GM12891 (cell line): ENCODE results near the gene SDK1.

Experiments used
- DNase-seq: peaks from one replicate; pipeline ENCODE4 v3.0.0; 2011; ENCODE audit warnings: low spot score; ENCODE audit not compliant: insufficient read length
- FAIRE-seq: peaks from 2 replicates; lab custom pipeline; 2011; peaks lifted over from hg19 to GRCh38; lab: Jason Lieb, UNC
- PAX5 ChIP-seq: IDR thresholded peaks from 2 replicates; pipeline ENCODE4 v1.6.1; 2011; ENCODE audit warnings: low read length, moderate library complexity, mild to moderate bottlenecking; ENCODE audit not compliant: insufficient read depth, severe bottlenecking
- POLR2A ChIP-seq: IDR thresholded peaks from 2 replicates; pipeline ENCODE4 v1.6.1; 2011; ENCODE audit warnings: low read depth, low read length, control low read depth
- POLR2AphosphoS5 ChIP-seq: IDR thresholded peaks from 2 replicates; pipeline ENCODE4 v1.6.1; 2011; ENCODE audit warnings: low read depth, low read length, control low read depth
- POU2F2 ChIP-seq: IDR thresholded peaks from 2 replicates; pipeline ENCODE4 v1.6.1; 2011; ENCODE audit warnings: low read depth, mild to moderate bottlenecking, control low read depth, low read length, moderate library complexity
- SPI1 ChIP-seq: IDR thresholded peaks from 2 replicates; pipeline ENCODE4 v1.6.1; 2011; ENCODE audit warnings: low read depth, low read length, control low read depth
- TAF1 ChIP-seq: IDR thresholded peaks from 2 replicates; pipeline ENCODE4 v1.6.1; 2011; ENCODE audit warnings: low read depth, low read length, control low read depth

Gene SDK1

DNA sequence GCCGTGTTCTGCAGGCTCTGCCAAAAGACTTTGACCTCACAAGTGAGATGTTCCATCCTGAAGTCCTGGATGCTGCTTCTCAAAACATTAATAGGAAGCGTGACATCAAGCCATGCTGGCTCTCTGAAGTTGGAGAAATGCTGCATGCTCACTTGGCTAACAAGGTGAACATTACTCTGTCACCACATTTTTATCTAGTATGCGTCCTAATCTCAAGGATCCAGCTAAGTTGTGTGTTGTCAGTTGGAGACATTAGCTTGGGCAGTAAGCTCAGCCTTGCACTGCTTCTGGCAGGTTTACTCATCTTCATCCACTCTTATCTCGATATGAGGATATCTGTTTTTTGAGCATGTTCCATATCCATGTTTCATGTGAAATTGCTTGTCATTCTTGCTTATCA, 165.2 kb downstream of the SDK1 start:
- FAIRE-seq: no peak
- TF ChIP-seq POU2F2: no peak
- TF ChIP-seq POLR2A: no peak
- no peak for TF ChIP-seq PAX5
- TF ChIP-seq TAF1: no peak
- no peak for TF ChIP-seq POLR2AphosphoS5
- no peak for TF ChIP-seq SPI1
- no peak for DNase-seq

DNA sequence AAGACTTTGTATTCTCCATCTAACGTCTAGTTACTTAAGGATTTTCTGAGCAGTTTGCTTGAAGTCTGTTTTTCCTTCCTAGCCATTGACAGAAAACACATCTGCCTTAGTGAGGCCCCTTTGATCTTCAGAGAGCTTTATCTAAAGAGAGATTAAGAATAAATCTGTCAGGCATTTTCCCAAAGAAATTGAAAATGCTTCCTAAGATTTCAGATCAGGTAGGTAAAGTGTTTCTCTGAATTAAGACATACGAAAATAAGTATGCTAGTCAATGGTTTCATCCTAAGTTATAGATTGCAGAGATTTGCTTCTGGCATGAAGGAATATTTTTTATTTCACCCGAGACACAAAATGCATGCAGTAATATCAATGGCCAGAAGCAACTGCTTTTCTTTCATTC, 168.6 kb downstream of the SDK1 start:
- FAIRE-seq (no peak), DNase-seq (no peak)
- TF ChIP-seq PAX5 (no peak), POU2F2 (no peak)

DNA sequence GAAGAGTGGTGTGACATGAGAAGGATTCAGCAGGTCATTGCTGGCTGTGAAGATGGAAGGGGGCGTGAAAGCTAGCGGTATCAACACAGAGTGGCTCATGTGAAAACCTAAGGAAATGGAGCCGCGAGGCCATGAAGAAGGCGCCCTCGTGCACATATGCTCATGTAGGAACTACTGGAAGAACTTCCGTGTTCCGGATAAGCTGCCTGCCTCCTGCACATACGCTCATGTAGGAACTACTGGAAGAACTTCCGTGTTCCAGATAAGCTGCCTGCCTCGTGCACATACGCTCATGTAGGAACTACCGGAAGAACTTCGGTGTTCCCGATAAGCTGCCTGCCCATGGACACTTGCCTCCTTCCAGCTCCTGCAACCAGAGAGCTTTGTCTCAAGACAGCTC, 179.1 kb downstream of the SDK1 start:
- TF ChIP-seq POLR2AphosphoS5 (no peak), POU2F2 (no peak), PAX5 (no peak), POLR2A (no peak), TAF1 (no peak), SPI1 (no peak)
- FAIRE-seq (no peak), DNase-seq (no peak)

DNA sequence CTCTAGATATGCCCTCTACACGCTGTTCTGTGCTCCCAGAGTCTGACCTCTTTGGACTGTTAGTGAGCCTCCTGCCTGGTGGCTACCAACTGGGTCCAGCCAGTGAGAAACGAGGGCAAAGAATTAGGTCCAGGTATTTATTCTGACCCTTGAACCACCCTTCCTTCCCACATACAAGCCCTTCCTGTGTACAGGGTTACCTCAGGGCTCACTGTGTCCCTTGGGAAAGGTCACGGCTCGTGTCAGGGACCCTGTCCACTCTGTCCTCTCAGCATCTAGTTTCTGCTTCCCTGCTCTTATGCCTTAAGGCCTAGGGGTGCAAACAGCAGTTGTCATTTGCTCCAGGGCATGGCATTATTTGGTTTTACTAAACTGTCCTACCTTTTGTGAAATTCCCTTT, 180.4 kb downstream of the SDK1 start:
- DNase-seq: no peak
- FAIRE-seq: no peak
- no peak for TF ChIP-seq POLR2A
- TF ChIP-seq PAX5: no peak
- no peak for TF ChIP-seq POLR2AphosphoS5
- no peak for TF ChIP-seq POU2F2
- TF ChIP-seq TAF1: no peak
- TF ChIP-seq SPI1: no peak

DNA sequence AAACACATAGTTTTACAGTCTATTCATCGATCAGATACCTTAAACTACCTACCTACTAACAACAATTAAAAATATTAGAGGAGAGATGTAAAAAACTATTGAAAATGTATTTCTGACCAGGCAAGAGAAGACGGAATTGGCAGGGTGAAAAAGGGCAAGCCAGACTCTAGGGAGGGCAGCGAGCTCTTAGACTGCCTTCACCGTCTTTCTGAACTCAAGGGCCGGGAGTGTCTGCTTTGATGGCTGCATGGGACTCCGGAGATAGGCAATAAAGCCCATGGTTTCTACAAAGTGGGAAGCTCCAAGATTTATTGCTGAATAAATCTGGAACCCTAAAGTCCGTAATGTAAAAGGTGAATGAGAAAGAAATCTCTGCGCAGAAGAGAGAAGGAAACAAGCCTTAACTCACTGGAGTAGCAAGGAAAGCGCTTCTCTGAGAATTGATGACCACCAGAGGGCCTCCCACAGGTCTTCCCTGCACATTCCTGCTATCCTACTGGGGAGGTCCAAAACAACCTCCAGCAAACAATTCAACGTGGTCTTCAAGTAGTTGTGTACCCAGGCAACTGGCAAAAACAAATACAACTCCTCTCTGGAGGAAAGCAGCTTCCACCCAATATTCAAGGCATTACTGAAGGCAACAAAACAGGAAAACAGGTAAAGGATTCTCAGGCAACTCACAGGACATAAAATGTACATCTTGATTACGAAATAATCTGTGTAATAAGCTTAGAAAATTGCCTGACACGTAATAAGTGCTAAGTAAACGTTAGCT, 181.3 kb downstream of the SDK1 start:
- no peak for FAIRE-seq
- no peak for TF ChIP-seq PAX5
- TF ChIP-seq POU2F2: no peak
- no peak for TF ChIP-seq TAF1
- no peak for TF ChIP-seq POLR2A
- TF ChIP-seq POLR2AphosphoS5: no peak
- TF ChIP-seq SPI1: no peak
- DNase-seq: no peak

DNA sequence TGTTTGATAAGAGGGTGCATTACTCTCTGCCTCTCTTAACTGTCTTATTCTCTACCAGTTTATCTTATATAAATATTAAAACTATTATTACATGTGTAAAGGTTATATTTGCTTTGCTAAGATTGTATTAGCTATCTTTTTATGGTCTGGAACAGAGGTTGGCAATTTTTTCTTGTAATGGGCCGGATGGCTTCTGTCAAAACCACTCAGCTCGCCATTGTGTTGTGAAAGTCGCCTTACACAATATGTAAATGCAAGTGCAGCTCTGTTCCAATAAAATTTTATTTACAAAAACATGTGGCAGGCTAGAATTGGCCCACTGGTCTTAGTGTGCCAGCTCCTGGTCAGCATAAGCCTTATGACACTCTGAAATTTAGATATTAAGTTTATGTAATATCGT, 185.8 kb downstream of the SDK1 start:
- TF ChIP-seq TAF1: no peak
- FAIRE-seq: no peak
- DNase-seq: no peak

DNA sequence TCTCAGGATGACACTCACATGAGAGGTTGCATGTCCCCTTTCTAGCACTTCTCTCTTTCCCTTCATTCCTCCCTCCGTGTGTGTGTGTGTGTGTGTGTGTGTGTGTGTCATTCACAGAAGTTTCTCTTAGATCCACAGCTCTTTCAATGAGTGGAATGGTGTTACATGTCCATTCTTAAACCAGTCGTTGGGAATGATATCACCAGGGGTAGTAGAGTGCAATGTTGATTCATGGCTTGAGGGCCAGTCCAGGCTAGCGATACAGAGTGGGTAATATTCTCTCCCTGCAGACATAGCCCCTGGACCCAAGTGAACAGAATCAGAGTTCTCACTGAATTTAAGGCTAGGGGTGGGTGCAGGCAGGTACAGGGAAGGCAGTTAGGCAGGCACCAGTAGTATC, 187.8 kb downstream of the SDK1 start:
- DNase-seq: no peak
- TF ChIP-seq PAX5 (no peak), TAF1 (no peak), POLR2A (no peak), SPI1 (no peak), POLR2AphosphoS5 (no peak), POU2F2 (no peak)
- no peak for FAIRE-seq

DNA sequence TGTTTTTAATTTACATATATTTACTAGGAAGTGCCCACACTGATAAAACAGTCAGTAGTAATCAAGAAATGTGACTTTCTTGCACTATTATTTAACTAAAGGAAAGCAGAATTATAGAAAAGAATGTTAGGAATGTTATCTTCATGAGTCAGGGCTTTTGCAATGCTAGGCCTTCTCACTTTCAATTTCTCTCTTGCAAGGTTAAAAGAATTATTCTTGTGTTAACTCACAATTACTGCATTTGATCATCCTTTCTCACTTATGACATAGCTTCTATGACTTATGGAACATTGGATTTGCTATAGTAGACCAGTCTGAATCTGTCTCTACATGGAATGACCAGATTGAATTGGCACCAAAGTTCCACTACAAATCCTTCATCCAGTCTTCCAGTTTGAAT, 192.4 kb downstream of the SDK1 start:
- DNase-seq (no peak), FAIRE-seq (no peak)
- TF ChIP-seq POLR2AphosphoS5: no peak
- no peak for TF ChIP-seq TAF1
- TF ChIP-seq PAX5: no peak
- no peak for TF ChIP-seq SPI1
- no peak for TF ChIP-seq POU2F2

DNA sequence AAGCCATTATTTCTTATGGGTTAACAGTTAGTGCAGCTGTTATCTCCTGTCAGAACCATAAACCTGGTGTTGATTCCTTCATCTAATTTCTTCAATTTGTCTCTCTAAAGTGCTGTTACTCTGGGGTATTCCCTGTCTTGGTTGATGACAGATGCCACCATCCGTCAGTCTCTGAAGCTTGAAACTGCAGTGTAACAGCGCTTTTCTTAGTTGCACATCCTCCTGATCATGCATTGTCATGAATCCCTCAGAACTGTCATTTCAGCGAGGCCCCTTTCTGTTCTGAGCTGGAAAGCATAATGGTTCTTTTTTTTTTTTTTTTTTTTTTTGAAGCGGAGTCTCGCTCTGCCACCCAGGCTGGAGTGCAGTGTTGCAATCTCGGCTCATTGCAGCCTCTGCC, 193.9 kb downstream of the SDK1 start:
- no peak for TF ChIP-seq PAX5
- TF ChIP-seq POLR2AphosphoS5: no peak
- TF ChIP-seq POLR2A: no peak
- TF ChIP-seq TAF1: no peak
- TF ChIP-seq SPI1: no peak
- no peak for TF ChIP-seq POU2F2
- DNase-seq (no peak), FAIRE-seq (no peak)

DNA sequence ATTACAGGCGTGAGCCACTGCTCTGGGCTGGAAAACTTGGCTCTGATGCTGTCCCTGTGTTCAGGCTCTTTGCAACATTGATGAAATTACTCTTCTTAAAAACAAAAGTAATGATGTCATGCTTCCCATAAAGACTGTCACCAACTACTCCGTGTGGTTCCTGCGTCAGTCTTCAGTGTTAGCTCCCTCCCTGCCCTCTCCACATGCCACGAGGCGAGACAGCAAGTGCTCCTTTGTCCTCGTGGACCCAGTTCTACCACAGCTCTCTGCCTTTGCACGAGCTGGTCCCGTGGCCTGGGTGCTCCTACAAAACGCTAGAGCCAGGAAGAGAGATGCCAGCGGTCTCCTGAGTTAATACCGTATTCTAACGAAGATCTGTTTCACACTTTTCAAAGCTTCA, 194.5 kb downstream of the SDK1 start:
- no peak for DNase-seq
- TF ChIP-seq POLR2AphosphoS5 (no peak), TAF1 (no peak), PAX5 (no peak), SPI1 (no peak), POLR2A (no peak), POU2F2 (no peak)
- FAIRE-seq: no peak

DNA sequence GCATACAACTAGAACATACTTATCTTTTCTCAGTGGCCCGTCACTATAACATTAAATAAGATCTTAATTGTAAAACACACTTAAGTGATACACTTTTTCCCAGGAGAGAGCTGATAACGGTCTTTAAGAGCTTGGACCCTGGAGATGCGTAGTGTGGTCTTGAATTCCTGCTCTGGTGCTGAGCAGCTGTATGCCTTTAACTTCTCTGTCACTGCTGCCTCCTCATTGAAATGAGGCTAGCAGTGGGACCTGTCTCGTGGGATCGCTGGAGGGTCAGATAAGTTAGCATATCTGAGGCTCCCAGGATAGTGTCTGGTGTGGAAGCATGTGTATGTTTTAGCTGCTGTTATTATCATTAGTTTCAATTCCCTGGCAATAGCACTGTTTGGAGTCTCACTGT, 194.9 kb downstream of the SDK1 start:
- TF ChIP-seq POLR2A (no peak), PAX5 (no peak), SPI1 (no peak), POU2F2 (no peak), POLR2AphosphoS5 (no peak), TAF1 (no peak)
- no peak for DNase-seq
- no peak for FAIRE-seq
